Stimulated activated naive CD8-positive, alpha-beta T cell treated with anti-CD3 and anti-CD28 coated beads, Interleukin-15, Interleukin-2, amounts not matched to agents 100 U/mL and 50 U/mL, for 24 hours (primary cell): ENCODE measurements around the gene PCDHB6.
"Not testable (repeated sequence)": the region's sequence is repeated elsewhere in the genome, so short reads cannot be mapped to it uniquely, and the experiment has no call there.

ENCODE experiments used
- ATAC-seq: fragments of 150-1000 bp; cut with Tn5 transposase; one replicate; pipeline ENCODE4 v1.10.0; 2021
- DNase-seq: peaks from one replicate; pipeline ENCODE4 v3.0.0; 2021

Gene PCDHB6

DNA sequence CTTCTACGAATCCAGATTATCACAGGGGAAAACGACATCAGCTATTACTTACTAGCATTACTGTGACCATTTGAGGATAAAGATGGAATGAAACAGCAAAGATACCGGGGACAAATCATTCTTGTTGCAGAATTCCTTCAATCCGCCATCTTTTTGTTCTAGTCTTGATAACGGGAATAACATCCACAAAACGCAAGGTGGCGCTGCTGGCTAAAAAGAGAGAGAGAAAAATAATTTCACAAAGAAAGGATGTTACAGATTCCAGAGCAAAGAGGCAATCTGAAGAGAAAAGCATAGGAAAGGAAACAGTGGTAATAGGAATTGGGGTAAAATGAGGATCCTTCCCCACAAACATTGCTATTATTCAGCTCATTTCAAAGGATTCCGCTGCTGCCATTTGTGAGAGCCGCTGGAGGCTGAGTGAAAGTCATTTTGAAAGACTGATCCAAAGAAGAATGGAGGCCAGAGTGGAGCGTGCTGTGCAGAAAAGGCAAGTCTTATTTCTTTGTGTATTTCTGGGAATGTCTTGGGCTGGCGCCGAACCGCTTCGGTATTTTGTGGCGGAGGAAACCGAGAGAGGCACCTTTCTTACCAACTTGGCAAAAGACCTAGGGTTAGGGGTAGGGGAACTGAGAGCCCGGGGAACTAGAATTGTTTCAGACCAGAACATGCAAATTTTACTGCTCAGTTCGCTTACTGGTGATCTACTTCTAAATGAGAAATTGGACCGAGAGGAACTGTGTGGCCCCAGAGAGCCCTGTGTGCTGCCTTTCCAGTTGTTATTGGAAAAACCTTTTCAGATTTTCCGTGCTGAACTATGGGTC lies 22.7 kb downstream of the PCDHB6 start, which contains the start of gene PCDHB7:
Gene PCDHB7, plus strand, starts transcription at position 264 of the 824 bp plus-strand sequence. Its CDS starts 192 bp downstream, at position 456.
- ATAC-seq (no peak), DNase-seq (peak; percentile 16)

DNA sequence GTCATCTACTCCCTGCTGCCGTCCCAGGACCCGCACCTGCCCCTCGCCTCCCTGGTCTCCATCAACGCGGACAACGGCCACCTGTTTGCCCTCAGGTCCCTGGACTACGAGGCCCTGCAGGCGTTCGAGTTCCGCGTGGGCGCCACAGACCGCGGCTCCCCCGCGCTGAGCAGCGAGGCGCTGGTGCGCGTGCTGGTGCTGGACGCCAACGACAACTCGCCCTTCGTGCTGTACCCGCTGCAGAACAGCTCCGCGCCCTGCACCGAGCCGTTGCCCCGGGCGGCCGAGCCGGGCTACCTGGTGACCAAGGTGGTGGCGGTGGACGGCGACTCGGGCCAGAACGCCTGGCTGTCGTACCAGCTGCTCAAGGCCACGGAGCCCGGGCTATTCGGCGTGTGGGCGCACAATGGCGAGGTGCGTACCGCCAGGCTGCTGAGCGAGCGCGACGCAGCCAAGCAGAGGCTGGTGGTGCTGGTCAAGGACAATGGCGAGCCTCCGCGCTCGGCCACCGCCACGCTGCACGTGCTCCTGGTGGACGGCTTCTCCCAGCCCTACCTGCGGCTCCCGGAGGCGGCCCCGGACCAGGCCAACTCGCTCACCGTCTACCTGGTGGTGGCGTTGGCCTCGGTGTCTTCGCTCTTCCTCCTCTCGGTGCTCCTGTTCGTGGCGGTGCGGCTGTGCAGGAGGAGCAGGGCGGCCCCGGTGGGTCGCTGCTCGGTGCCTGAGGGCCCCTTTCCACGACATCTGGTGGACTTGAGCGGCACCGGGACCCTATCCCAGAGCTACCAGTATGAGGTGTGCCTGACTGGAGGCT lies 24.6 kb downstream of the PCDHB6 start:
- ATAC-seq, result not testable (repeated sequence)

DNA sequence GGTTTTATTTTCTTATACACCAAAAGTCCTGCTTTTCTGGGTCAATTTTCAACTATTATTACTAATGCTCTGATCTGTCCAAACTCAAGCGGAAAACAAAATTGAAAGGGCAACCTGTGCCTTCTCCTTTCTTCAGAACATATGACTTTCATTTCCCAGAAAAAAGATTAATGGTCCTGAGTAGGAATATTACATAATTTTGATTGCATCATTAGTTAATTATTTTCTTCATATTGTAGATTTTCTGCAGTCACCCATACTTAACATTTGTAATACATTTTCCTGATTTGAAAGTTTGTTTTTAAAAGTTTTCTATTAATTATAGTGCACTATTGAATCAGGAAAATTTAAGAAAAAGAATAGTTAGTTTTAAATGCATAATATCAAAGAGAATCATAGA lies 26.1 kb downstream of the PCDHB6 start:
- DNase-seq, result no peak
- ATAC-seq, result no peak

More for the DNA sequence above, 24.6 kb downstream of the PCDHB6 start:
- not testable (repeated sequence) for DNase-seq

DNA sequence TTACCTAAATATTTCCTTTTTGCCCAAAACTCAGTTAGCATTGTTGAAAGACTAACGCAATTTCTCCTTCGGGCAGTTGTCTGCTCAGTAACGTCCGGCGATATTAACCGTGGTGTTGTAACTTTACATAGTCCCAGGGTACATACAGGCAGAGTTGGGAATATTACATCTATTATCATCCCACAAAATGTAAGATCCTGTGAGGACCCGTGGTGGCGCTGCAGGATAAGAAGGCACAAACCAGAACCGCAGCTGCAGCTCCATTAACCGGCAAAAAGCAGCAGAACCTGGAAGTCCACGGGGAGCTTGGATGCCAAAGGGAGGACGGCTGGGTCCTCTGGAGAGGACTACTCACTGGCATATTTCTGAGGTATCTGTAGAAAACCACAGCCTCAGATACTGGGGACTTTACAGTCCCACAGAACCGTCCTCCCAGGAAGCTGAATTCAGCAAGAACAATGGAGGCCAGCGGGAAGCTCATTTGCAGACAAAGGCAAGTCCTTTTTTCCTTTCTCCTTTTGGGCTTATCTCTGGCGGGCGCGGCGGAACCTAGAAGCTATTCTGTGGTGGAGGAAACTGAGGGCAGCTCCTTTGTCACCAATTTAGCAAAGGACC lies 27.8 kb downstream of the PCDHB6 start, which contains the start of gene PCDHB8:
Gene PCDHB8, plus strand, starts transcription at position 214 of the 615 bp plus-strand sequence. Its CDS starts 245 bp downstream, at position 459.
- DNase-seq, ATAC-seq: not testable (repeated sequence)

DNA sequence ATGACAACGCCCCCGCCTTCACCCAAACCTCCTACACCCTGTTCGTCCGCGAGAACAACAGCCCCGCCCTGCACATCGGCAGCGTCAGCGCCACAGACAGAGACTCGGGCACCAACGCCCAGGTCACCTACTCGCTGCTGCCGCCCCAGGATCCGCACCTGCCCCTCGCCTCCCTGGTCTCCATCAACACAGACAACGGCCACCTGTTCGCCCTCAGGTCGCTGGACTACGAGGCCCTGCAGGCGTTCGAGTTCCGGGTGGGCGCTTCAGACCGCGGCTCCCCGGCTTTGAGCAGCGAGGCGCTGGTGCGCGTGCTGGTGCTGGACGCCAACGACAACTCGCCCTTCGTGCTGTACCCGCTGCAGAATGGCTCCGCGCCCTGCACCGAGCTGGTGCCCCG lies 29.5 kb downstream of the PCDHB6 start:
- not testable (repeated sequence) for DNase-seq, ATAC-seq

DNA sequence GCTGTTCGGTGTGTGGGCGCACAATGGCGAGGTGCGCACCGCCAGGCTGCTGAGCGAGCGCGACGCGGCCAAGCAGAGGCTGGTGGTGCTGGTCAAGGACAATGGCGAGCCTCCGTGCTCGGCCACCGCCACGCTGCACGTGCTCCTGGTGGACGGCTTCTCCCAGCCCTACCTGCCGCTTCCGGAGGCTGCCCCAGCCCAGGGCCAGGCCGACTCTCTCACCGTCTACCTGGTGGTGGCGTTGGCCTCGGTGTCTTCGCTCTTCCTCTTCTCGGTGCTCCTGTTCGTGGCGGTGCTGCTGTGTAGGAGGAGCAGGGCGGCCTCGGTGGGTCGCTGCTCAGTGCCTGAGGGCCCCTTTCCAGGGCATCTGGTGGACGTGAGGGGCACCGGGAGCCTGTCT lies 30.0 kb downstream of the PCDHB6 start:
- not testable (repeated sequence) for ATAC-seq

DNA sequence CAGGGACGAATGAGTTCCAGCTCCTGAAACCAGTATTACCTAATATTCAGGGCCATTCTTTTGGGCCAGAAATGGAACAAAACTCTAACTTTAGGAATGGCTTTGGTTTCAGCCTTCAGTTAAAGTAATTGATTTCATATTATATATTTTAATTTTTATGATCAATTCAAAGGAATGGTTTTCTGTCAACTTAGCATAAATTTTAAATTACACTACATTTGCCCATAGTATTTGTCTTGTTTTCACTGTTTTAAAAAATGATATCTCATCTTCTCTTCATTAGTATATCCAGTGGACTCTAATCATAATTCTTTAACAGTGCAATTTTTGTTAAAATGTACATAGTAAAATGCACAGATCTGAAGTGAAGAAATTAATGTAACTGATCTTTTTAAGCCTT lies 30.5 kb downstream of the PCDHB6 start:
- DNase-seq (no peak), ATAC-seq (no peak)

More for the DNA sequence above, 30.0 kb downstream of the PCDHB6 start:
- DNase-seq, result not testable (repeated sequence)

DNA sequence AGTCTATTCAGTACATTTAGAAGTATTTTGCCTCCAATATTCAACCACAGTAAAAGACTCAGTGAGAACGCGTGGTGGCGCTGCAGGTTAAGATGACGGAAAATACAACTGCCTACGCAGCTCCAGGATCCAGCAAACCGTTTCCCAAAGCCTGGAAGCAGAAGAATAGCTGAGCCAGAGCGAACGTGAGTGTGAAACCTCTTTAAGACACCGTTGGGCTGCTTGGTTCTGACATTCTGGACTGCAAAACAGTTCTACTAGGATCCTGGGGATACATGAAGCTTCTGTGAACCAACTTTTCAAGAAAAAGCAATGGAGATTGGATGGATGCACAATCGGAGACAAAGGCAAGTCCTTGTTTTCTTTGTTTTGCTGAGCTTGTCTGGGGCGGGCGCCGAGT lies 32.4 kb downstream of the PCDHB6 start, which contains the start of gene PCDHB16:
Gene PCDHB16, plus strand, starts transcription at position 140 of the 400 bp plus-strand sequence. Its CDS starts 173 bp downstream, at position 313.
- ATAC-seq (no peak), DNase-seq (no peak)

DNA sequence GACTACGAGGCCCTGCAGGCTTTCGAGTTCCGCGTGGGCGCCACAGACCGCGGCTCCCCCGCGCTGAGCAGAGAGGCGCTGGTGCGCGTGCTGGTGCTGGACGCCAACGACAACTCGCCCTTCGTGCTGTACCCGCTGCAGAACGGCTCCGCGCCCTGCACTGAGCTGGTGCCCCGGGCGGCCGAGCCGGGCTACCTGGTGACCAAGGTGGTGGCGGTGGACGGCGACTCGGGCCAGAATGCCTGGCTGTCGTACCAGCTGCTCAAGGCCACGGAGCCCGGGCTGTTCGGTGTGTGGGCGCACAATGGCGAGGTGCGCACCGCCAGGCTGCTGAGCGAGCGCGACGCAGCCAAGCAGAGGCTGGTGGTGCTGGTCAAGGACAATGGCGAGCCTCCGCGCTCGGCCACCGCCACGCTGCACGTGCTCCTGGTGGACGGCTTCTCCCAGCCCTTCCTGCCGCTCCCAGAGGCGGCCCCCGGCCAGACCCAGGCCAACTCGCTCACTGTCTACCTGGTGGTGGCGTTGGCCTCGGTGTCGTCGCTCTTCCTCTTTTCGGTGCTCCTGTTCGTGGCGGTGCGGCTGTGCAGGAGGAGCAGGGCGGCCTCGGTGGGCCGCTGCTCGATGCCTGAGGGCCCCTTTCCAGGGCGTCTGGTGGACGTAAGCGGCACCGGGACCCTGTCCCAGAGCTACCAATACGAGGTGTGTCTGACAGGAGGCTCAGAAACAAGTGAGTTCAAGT lies 34.4 kb downstream of the PCDHB6 start:
- ATAC-seq, DNase-seq: not testable (repeated sequence)

DNA sequence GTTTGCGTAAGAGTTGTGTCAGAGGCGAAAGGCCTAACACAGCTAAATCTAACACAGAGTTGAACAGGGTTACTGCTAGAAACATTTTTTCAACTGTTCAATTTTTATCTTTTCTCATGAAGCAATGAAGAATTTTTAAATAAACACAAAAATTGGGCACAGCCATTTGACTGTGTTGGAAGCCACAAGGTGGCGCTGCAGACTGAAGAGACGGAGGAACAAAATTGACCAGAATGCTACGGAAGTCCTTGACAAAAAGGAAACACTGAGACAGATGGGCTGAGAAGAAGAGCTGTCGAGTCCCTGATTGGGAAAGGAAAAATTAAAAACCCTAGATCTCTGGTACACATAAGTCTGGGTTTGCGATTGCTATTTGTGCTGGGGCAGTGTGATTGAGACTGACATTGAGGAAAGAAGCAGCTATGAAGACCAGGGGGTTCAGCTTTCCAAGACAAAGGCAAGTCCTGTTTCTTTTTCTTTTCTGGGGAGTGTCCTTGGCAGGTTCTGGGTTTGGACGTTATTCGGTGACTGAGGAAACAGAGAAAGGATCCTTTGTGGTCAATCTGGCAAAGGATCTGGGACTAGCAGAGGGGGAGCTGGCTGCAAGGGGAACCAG lies 37.1 kb downstream of the PCDHB6 start, which contains the start of gene PCDHB9:
Gene PCDHB9, plus strand, starts transcription at position 265 of the 616 bp plus-strand sequence. Its CDS starts 158 bp downstream, at position 423.
- ATAC-seq, result no peak
- peak; percentile 37 for DNase-seq

DNA sequence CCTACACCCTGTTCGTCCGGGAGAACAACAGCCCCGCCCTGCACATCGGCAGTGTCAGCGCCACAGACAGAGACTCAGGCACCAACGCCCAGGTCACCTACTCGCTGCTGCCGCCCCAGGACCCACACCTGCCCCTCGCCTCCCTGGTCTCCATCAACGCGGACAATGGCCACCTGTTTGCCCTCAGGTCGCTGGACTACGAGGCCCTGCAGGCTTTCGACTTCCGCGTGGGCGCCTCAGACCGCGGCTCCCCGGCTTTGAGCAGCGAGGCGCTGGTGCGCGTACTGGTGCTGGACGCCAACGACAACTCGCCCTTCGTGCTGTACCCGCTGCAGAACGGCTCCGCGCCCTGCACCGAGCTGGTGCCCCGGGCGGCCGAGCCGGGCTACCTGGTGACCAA lies 38.8 kb downstream of the PCDHB6 start:
- not testable (repeated sequence) for ATAC-seq, DNase-seq

DNA sequence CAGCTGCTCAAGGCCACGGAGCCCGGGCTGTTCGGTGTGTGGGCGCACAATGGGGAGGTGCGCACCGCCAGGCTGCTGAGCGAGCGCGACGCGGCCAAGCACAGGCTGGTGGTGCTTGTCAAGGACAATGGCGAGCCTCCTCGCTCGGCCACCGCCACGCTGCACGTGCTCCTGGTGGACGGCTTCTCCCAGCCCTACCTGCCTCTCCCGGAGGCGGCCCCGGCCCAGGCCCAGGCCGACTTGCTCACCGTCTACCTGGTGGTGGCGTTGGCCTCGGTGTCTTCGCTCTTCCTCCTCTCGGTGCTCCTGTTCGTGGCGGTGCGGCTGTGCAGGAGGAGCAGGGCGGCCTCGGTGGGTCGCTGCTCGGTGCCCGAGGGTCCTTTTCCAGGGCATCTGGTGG lies 39.3 kb downstream of the PCDHB6 start:
- not testable (repeated sequence) for DNase-seq, ATAC-seq

DNA sequence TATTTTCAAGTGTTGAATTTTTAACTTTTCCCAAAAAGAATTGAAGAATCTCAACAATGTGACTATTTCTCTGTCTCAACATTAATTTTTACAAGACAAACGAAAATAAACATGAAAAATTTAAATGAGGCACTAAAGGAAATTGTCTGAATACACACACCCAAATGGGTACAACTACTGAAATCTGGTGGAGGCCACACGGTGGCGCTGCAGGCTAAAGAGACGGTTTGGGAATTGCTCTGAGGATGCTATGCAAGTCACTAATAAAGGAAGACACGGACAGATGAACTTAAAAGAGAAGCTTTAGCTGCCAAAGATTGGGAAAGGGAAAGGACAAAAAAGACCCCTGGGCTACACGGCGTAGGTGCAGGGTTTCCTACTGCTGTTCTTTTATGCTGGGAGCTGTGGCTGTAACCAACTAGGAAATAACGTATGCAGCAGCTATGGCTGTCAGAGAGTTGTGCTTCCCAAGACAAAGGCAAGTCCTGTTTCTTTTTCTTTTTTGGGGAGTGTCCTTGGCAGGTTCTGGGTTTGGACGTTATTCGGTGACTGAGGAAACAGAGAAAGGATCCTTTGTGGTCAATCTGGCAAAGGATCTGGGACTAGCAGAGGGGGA lies 42.4 kb downstream of the PCDHB6 start, which contains the start of gene PCDHB10:
Gene PCDHB10, plus strand, starts transcription at position 244 of the 616 bp plus-strand sequence. Its CDS starts 200 bp downstream, at position 444.
- no peak for ATAC-seq
- DNase-seq, result peak; percentile 32

DNA sequence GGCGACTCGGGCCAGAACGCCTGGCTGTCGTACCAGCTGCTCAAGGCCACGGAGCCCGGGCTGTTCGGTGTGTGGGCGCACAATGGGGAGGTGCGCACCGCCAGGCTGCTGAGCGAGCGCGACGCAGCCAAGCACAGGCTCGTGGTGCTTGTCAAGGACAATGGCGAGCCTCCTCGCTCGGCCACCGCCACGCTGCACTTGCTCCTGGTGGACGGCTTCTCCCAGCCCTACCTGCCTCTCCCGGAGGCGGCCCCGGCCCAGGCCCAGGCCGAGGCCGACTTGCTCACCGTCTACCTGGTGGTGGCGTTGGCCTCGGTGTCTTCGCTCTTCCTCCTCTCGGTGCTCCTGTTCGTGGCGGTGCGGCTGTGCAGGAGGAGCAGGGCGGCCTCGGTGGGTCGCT lies 44.5 kb downstream of the PCDHB6 start:
- ATAC-seq, DNase-seq: not testable (repeated sequence)

DNA sequence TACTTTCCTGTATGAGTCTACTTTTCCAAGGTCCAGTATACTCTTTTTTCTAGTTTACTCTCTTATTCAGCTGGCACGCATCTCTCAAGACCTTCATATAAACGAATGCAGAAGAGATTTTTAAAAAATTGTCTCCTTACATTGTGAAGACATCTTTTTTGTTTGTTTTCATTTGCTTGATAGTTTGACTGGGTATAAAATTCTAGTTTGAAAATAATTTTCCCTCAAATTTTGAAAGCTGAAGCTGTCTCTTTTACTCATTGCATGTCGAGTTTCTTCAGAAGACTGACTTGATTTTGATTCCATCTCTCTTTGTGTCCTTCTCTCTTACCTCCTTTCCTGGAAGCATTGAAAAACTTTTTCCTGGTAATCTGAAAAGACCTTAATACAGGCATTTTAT lies 46.5 kb downstream of the PCDHB6 start:
- ATAC-seq, result no peak
- DNase-seq, result no peak

DNA sequence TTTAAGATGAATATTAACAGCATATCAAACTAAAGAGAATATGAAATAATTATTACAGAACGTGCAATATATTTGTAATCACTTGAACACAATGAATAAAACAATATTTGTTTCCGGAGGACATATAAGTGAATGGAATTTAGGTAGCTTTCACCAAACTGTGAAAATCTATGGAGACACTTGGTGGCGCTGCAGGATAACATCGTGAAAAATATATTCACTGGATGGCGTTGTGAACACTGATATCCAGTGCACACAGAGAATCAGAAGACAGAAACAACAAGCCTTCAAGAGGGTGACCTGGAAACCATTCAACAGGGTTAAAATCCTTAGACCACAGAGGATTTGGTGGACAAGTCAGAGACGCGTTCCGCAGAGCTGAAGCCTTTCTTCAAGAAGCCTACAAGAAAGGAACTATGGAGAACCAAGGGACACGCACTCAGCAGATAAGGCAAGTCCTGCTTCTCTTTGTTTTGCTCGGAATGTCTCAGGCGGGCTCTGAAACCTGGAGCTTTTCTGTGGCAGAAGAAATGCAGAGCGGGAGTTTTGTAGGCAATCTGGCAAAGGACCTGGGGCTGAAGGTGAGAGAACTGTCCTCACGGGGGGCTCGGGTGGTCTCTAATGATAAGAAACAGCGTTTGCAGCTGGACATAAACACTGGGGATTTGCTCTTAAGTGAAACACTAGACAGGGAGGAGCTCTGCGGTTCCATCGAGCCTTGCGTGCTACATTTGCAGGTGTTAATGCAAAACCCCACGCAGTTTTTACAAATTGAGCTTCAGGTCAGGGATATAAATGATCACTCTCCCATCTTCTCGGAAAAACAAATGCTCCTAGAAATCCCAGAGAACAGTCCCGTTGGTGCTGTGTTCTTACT lies 49.7 kb downstream of the PCDHB6 start, which contains the start of gene PCDHB11:
Gene PCDHB11, plus strand, starts transcription at position 269 of the 877 bp plus-strand sequence. Its CDS starts 148 bp downstream, at position 417.
- no peak for ATAC-seq
- DNase-seq, result no peak

DNA sequence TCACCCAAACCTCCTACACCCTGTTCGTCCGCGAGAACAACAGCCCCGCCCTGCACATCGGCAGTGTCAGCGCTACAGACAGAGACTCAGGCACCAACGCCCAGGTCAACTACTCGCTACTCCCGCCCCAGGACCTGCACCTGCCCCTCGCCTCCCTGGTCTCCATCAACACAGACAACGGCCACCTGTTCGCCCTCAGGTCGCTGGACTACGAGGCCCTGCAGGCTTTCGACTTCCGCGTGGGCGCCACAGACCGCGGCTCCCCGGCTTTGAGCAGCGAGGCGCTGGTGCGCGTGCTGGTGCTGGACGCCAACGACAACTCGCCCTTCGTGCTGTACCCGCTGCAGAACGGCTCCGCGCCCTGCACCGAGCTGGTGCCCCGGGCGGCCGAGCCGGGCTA lies 51.3 kb downstream of the PCDHB6 start:
- ATAC-seq, result not testable (repeated sequence)

DNA sequence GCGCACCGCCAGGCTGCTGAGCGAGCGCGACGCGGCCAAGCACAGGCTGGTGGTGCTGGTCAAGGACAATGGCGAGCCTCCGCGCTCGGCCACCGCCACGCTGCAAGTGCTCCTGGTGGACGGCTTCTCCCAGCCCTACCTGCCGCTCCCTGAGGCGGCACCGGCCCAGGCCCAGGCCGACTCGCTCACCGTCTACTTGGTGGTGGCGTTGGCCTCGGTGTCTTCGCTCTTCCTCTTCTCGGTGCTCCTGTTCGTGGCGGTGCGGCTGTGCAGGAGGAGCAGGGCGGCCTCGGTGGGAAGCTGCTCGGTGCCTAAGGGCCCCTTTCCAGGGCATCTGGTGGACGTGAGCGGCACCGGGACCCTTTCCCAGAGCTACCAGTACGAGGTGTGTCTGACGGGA lies 51.8 kb downstream of the PCDHB6 start:
- not testable (repeated sequence) for ATAC-seq, DNase-seq

More for the DNA sequence above, 51.3 kb downstream of the PCDHB6 start:
- DNase-seq, result not testable (repeated sequence)
